HCT116 (cell line): ENCODE data around the gene RPUSD3.

Source experiments
- CTCF ChIP-seq, 3 experiments: fragments of 200-600 bp in 1 of 3; sonication (generic) in 1 of 3; IDR thresholded peaks in 2 of 3; conservative IDR thresholded peaks in 1 of 3; 2 replicates each; pipeline ENCODE4 v1.5.1; 2012 to 2017; ENCODE audit warnings: low read depth in 2 of 3, low read length in 2 of 3, antibody characterized with exemption in 1 of 3, borderline replicate concordance in 1 of 3, control low read depth in 1 of 3, mild to moderate bottlenecking in 1 of 3, mixed read lengths in 1 of 3, mixed run types in 1 of 3, moderate library complexity in 1 of 3; ENCODE audit not compliant: insufficient read depth in 1 of 3
- RAD21 ChIP-seq: IDR thresholded peaks from 2 replicates; pipeline ENCODE4 v1.6.1; 2012; ENCODE audit warnings: low read depth, mild to moderate bottlenecking
- REST ChIP-seq: IDR thresholded peaks from 2 replicates; pipeline ENCODE4 v1.6.1; 2012; ENCODE audit warnings: low read depth

- TF ChIP-seq RAD21 (no peak), CTCF (IDR thresholded peaks at IDR 0.05 in 2 of 3, conservative IDR thresholded peaks at IDR 0.05 in 1 of 3; ENCODE audit: borderline replicate concordance in 1 of 3, insufficient read depth in 1 of 3, low read depth in 2 of 3, low read length in 2 of 3) (no peak), REST (no peak)
These were observed 49.4 kb downstream of the RPUSD3 start for GRCh38 chr3:9794400-9794799.
